ENCODE data around the gene DCUN1D4.
"Not testable (repeated sequence)": the region's sequence is repeated elsewhere in the genome, so short reads cannot be mapped to it uniquely, and the experiment has no call there.

Gene DCUN1D4

GRCh38 chr4:51925307-51925706 is 82.4 kb downstream of the DCUN1D4 start:
- TF ChIP-seq, protein P1, sequence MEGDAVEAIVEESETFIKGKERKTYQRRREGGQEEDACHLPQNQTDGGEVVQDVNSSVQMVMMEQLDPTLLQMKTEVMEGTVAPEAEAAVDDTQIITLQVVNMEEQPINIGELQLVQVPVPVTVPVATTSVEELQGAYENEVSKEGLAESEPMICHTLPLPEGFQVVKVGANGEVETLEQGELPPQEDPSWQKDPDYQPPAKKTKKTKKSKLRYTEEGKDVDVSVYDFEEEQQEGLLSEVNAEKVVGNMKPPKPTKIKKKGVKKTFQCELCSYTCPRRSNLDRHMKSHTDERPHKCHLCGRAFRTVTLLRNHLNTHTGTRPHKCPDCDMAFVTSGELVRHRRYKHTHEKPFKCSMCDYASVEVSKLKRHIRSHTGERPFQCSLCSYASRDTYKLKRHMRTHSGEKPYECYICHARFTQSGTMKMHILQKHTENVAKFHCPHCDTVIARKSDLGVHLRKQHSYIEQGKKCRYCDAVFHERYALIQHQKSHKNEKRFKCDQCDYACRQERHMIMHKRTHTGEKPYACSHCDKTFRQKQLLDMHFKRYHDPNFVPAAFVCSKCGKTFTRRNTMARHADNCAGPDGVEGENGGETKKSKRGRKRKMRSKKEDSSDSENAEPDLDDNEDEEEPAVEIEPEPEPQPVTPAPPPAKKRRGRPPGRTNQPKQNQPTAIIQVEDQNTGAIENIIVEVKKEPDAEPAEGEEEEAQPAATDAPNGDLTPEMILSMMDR (IDR thresholded peaks at IDR 0.05; ENCODE audit: control insufficient read depth, insufficient read depth, low read depth, low read length, missing control alignments) = no peak
- DNase-seq (ENCODE audit: low read depth) = no peak
- no peak overlapping the region for H3K4me3 ChIP-seq (ENCODE audit: control insufficient read depth, low read depth, low read length)

DNA sequence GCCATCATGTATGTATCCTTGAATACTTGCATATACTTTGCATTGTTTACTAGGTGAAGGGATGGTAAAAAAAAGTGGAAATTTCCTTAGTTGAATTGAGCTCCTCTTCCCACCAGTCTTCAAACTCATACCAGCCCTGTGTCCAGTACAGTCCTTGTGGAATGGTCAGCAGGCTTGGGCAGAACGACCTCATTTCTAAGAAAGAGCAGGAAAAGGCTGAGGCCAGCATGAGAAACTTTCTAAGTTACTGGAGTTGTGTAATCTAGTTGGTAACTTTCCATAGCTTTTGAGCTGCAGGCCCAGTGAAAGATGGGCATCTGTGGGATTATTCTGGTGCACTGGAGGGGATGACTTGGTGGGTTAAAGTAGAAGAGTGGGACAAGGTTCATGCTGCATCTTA is 87.6 kb downstream of the DCUN1D4 start:
- H3K4me3 ChIP-seq (ENCODE audit: control insufficient read depth, low read depth, low read length) = no peak overlapping the region
- TF ChIP-seq, protein P1 (IDR thresholded peaks at IDR 0.05; ENCODE audit: control insufficient read depth, insufficient read depth, low read depth, low read length, missing control alignments) = no peak

GRCh38 chr4:51931461-51931860 is 88.5 kb downstream of the DCUN1D4 start:
- H3K4me3 ChIP-seq (ENCODE audit: control insufficient read depth, low read depth, low read length) = no peak overlapping the region
- TF ChIP-seq, protein P1 (IDR thresholded peaks at IDR 0.05; ENCODE audit: control insufficient read depth, insufficient read depth, low read depth, low read length, missing control alignments) = no peak
- no peak for DNase-seq (ENCODE audit: low read depth)

More for the DNA sequence above, 87.6 kb downstream of the DCUN1D4 start:
- no peak for DNase-seq (ENCODE audit: low read depth)

GRCh38 chr4:51932261-51932660 is 89.3 kb downstream of the DCUN1D4 start:
- peak; percentile 81 for DNase-seq (ENCODE audit: low read depth)
- TF ChIP-seq, protein P1 (IDR thresholded peaks at IDR 0.05; ENCODE audit: control insufficient read depth, insufficient read depth, low read depth, low read length, missing control alignments) = no peak
- H3K4me3 ChIP-seq (ENCODE audit: control insufficient read depth, low read depth, low read length) = no peak overlapping the region

- DNase-seq (ENCODE audit: low read depth) = no peak
- H3K4me3 ChIP-seq (ENCODE audit: control insufficient read depth, low read depth, low read length) = no peak overlapping the region
- TF ChIP-seq, protein P1 (IDR thresholded peaks at IDR 0.05; ENCODE audit: control insufficient read depth, insufficient read depth, low read depth, low read length, missing control alignments) = no peak
These were observed 89.7 kb downstream of the DCUN1D4 start for GRCh38 chr4:51932684-51933083.

- DNase-seq (ENCODE audit: low read depth); H3K4me3 ChIP-seq (ENCODE audit: control insufficient read depth, low read depth, low read length): not testable (repeated sequence)
These were observed 97.5 kb downstream of the DCUN1D4 start for GRCh38 chr4:51940460-51940859.

- H3K4me3 ChIP-seq (ENCODE audit: control insufficient read depth, low read depth, low read length) = no peak overlapping the region
- no peak for DNase-seq (ENCODE audit: low read depth)
- TF ChIP-seq, protein P1 (IDR thresholded peaks at IDR 0.05; ENCODE audit: control insufficient read depth, insufficient read depth, low read depth, low read length, missing control alignments) = no peak
These were observed 99.3 kb downstream of the DCUN1D4 start for GRCh38 chr4:51942108-51942832.

All from AG09309 (cell line).